SW 1271 (cell line): ENCODE measurements around the gene SLC25A40.

Experiments used
- DNase-seq, 2 experiments: peaks; one replicate each; lab custom pipeline; 2025; lab: John Stamatoyannopoulos, UW

SLC25A40 gene

GRCh38 chr7:87784424-87784823 is 91.7 kb downstream of the SLC25A40 start:
- no peak for DNase-seq
